Astrocyte of the spinal cord (primary cell): ENCODE measurements around the gene EFR3B.

Experiments
- DNase-seq: peaks from one replicate; pipeline ENCODE4 v3.0.0; 2011; ENCODE audit warnings: low read depth, low spot score
- H3K4me3 ChIP-seq: 2 replicates; pipeline ENCODE4 v1.5.1; 2011; ENCODE audit warnings: low read depth, mild to moderate bottlenecking, low read length, moderate library complexity
- CTCF ChIP-seq: IDR thresholded peaks from 2 replicates; pipeline ENCODE4 v1.5.1; 2012; ENCODE audit warnings: low read depth, mild to moderate bottlenecking, low read length, inconsistent platforms
- in situ Hi-C: cut with HindIII; loops from 2 replicates; pipeline ENCODE4 v1.10.0; 2017; ENCODE audit warnings: low sequenced_read_pairs

The EFR3B gene

DNA sequence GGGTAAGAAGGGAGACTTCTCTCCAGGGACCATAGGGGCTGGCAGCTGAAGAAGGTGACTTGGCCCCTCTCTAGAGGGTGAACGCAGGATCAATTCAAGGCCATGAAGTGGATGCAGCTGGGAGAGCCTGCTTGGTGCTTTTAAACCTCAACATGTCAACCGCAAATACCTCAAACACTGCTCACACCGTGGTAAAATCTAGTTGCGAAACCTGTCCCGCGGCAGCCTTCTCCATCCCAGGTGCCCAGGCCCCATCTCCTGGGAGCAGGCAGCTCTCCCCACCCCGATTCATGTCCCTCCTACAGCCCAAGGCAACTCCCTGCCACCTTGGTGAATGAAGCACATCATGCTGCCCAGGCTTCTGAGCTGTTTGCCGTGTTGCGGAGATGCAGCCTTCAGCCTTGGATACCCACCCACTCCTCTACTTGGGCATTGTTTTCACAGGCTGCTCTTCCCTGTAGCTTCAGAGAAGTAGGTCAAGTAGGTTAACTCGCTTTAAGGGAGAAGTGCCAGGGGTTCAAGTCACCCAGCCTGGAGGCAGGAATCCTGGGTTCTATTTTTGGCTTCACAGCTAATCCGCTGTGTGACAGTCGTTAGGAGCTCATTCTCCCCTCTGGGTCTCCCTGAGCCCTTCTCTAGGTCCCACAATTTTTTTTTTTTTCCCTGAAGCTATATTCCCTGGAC is 6.2 kb upstream of the EFR3B start:
- no peak for DNase-seq
- TF ChIP-seq CTCF = no peak
- H3K4me3 ChIP-seq = no peak overlapping the region
- in situ Hi-C loops = no loop called here

GRCh38 chr2:25036221-25036559 is 5.7 kb upstream of the EFR3B start:
- in situ Hi-C loops = no loop called here
- no peak overlapping the region for H3K4me3 ChIP-seq
- no peak for DNase-seq
- TF ChIP-seq CTCF = no peak

DNA sequence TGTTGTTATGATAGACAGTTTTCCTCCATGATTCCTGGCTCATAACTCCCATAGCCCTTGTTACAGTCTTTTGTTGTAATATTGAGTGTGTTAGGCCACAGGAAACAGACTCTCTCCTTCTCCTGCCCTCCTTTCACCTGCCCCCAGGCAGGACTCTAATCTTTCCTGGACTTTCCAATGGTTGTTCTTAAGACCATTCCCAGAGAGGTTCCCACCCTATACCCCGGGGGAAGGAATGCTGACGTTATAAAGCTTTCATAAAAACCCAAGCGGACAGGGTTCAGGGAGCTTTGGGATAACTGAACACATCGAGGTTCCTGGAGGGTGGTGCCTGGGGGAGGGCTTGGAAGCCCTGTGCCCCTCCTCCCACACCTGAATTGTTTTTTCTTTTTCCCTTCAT is 2.8 kb upstream of the EFR3B start:
- DNase-seq = no peak
- no peak overlapping the region for H3K4me3 ChIP-seq
- in situ Hi-C loops = no loop called here
- no peak for TF ChIP-seq CTCF

DNA sequence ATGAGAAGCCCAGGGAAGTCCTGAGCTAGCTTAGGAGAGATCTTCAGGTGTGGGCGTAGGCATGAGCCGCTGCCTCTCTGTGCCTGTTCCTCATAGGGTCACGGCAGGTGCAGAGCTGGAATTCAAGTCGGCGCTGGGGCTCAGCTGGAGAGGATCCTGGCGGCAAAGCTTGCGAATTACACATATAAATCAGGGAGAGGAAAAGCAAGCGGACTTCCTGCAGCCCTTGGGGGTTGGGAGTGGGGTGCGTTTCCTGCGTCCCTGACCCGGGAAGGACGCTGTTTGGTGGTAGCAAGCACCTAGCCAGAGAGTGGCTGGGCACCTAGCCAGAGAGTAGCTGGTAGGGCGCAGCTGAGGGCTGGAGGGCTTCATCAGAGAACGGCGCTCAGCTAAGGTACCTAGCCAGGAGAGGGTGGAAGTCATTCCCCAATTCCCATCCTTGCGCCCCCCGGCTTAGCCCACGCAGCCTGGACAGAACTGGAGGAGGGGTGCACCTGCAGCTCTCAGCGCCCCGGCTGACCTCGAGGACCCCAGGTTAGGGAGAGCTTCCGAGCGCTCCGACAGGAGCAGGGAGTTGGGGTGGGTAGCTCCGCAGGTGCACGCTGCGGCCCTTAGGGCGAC is 459 bp upstream of the EFR3B start:
- peak overlapping the region; percentile 16 for H3K4me3 ChIP-seq
- peak; percentile 32 for DNase-seq
- peak; percentile 31 for TF ChIP-seq CTCF
- in situ Hi-C loops = no loop called here

- peak overlapping the region; percentile 53 for H3K4me3 ChIP-seq
Observed at GRCh38 chr2:25042321-25043240, 705 bp downstream of the EFR3B start.

More at GRCh38 chr2:25042321-25043240, 705 bp downstream of the EFR3B start:
- in situ Hi-C loops = no loop called here
- TF ChIP-seq CTCF = no peak
- peak; percentile 31 for DNase-seq
